GM21390 (cell line): ENCODE data around the gene XXYLT1.
"Not testable (repeated sequence)": the region's sequence is repeated elsewhere in the genome, so short reads cannot be mapped to it uniquely, and the experiment has no call there.

Experiments used
- ATAC-seq: cut with Tn5 transposase; IDR thresholded peaks from one replicate; pipeline ENCODE4 v1.9.1; 2021; ENCODE audit not compliant: unreplicated experiment

Gene XXYLT1

GRCh38 chr3:195116407-195117185 lies 154.4 kb downstream of the XXYLT1 start:
- no peak for ATAC-seq

- ATAC-seq, result no peak
Observed at GRCh38 chr3:195115600-195116406, 155.2 kb downstream of the XXYLT1 start.

GRCh38 chr3:195114786-195115599 lies 156.0 kb downstream of the XXYLT1 start:
- ATAC-seq, result no peak

- no peak for ATAC-seq
Observed at GRCh38 chr3:195113536-195114425, 157.2 kb downstream of the XXYLT1 start.

GRCh38 chr3:195113048-195113447 lies 157.9 kb downstream of the XXYLT1 start:
- no peak for ATAC-seq

- ATAC-seq, result no peak
Observed at GRCh38 chr3:195112361-195112791, 158.6 kb downstream of the XXYLT1 start.

- ATAC-seq, result no peak
Observed at GRCh38 chr3:195111766-195112165, 159.2 kb downstream of the XXYLT1 start.

- no peak for ATAC-seq
Observed at GRCh38 chr3:195111319-195111705, 159.6 kb downstream of the XXYLT1 start.

GRCh38 chr3:195110647-195111318 lies 160.2 kb downstream of the XXYLT1 start:
- ATAC-seq, result no peak

- ATAC-seq, result no peak
Observed at GRCh38 chr3:195109098-195109657, 161.8 kb downstream of the XXYLT1 start.

- no peak for ATAC-seq
Observed at GRCh38 chr3:195107593-195107992, 163.4 kb downstream of the XXYLT1 start.

GRCh38 chr3:195107031-195107430 lies 163.9 kb downstream of the XXYLT1 start:
- not testable (repeated sequence) for ATAC-seq

- peak; percentile 77 for ATAC-seq
Observed at GRCh38 chr3:195106418-195106906, 164.5 kb downstream of the XXYLT1 start.

GRCh38 chr3:195105841-195106417 lies 165.0 kb downstream of the XXYLT1 start:
- no peak for ATAC-seq

- no peak for ATAC-seq
Observed at GRCh38 chr3:195105389-195105788, 165.6 kb downstream of the XXYLT1 start.

- ATAC-seq, result no peak
Observed at GRCh38 chr3:195104340-195104739, 166.6 kb downstream of the XXYLT1 start.

GRCh38 chr3:195103623-195104022 lies 167.3 kb downstream of the XXYLT1 start:
- no peak for ATAC-seq

GRCh38 chr3:195102609-195103467 lies 168.1 kb downstream of the XXYLT1 start:
- ATAC-seq, result no peak
